ENCODE measurements around the gene PARL. TPM values are rescaled to one million over a fixed set of nuclear protein-coding genes. Genes with fewer than 3 reads are reported as not detected.
"Not testable (repeated sequence)": the region's sequence is repeated elsewhere in the genome, so short reads cannot be mapped to it uniquely, and the experiment has no call there.

The PARL gene
- total RNA-seq, 1 experiment from 2014 or later: 45.2 TPM

DNA sequence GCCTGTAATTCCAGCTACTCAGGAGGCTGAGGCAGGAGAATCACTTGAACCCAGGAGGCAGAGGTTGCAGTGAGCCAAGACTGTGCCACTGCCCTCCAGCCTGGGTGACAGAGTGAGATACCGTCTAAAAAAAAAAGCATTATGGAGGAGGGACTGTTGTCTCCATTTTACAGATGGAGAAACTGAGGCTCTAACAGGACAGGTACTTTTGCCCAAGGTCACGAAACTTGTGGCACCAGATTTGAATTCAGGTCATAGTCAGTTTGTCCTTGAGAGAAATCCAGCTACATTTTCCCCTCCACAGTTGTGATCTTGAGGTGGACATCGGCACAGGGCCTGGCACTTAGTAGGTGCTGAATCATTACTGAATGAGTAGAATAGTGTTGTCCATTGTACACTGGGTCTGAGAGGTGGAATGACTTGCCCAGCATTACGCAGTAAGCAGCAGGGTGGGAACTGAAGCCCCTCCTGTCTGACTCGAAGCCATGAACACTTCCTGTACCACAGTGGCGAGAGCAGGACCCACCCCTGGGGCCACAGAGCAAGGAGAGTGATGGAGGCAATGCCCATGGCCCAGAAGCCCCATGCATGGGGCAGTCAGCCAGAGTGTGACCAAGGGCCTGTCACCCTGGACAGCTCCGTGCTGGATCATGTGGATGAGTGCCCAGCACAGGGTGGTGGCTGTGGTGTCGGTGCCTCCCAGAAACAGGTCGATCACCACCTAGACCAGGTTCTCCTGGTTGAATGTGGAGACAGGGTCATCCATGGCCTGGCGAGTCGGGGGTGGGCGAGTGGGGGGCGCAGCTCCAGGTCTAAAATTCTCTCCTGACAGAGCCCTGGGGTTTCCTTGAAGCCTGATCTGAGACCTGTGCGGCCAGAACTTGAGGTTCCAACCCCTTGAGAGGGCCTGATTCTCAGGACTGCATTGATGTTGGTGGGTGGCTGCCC is 20.4 kb upstream of the PARL start:
- no peak for DNase-seq (ENCODE audit: low spot score)

DNA sequence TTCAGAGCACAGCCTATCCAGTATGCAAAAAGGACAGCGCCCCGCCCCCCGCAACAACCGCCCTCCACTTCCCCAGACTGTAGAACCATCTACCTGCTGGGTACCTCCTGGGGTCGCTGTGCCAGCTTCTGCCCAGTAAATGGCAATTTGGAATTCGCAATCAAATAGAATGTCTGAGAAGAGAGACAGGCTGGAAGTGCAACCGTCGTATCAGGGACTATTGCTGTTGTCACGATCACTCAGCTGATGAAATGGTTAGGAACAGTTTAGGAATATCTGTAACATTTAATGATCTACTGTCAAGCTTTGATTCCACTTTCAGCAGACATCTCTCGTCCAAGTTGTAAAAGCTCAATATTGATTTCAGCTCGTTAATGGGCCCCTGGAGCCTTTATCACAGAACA is 13.3 kb upstream of the PARL start:
- no peak for DNase-seq (ENCODE audit: low spot score)

DNA sequence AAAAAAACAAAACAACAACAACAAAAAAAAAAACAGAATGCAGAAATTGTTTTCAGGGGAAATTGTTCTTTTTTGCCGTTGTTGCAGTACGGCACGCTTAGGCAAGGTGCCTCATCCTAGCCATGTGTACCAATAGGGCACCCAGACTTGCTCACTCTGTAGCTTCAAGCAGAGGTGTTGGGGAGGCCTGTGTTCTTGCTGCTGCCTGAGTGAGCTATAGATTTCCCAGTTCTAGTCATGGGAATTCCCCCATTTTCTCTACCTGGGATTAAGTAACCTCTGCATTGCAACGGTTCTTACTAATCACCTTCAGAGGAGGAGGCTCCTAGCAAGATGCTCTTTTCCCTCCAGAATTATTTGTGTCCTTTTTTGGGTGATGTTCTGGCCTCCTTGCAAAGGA is 12.9 kb upstream of the PARL start:
- no peak for DNase-seq (ENCODE audit: low spot score)

DNA sequence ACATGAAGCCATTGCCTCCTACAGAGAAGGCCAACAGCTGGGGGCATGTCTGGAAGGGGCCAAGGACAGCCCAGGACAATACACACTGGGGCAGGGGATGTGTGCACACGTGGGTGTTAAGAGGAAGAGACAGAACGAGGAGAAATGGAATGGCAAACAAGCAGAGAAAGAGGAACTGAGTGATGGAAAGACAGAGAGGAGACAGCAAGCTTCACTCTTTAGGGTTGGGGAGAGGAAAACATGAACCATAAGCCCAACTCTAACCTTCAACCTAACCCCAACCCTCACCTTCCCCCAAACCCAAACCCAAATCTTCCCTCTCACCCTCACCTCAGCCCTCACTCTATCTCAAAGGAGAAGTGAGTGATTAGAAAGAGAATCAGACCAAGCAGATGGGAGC is 11.9 kb upstream of the PARL start:
- no peak for DNase-seq (ENCODE audit: low spot score)

DNA sequence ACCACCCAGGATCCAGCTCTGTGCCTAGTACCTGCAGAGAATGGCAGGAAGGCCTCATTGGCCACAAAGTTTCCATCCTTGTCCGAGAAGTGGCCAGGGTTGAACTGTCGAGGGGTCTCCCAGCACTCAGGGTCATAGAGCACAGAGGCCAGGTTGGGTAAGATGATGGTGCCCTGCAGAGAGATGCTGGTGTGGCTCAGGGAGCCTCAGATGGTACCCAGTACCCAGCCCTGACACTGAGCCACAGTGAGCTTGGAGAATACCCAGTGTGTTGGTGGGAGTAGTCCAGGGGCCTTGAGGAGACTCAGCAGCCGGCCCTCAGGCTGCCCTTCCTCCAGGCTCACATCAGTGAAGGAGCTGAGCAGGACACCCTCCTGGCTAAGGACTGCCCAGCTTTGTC is 11.5 kb upstream of the PARL start:
- no peak for DNase-seq (ENCODE audit: low spot score)

DNA sequence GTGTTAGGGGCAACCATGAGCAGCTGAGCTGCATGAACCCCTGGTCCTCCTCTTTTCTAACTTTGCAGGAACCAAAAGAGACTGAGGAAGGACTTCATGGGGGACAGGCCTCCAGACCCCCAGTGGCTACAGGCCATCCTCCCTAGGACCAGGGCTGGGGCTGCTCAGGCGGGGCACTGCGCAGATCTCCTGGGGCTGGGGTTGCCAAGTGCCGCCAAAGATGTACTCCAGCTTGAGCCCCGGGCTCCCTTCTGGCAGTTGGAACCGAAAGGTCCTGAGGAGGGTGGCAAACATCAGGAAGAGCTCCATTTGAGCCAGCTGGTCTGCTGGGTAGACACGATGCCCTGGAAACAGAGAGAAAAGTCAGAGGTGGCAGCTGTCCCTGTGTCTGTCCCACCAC is 11.1 kb upstream of the PARL start:
- no peak for DNase-seq (ENCODE audit: low spot score)

DNA sequence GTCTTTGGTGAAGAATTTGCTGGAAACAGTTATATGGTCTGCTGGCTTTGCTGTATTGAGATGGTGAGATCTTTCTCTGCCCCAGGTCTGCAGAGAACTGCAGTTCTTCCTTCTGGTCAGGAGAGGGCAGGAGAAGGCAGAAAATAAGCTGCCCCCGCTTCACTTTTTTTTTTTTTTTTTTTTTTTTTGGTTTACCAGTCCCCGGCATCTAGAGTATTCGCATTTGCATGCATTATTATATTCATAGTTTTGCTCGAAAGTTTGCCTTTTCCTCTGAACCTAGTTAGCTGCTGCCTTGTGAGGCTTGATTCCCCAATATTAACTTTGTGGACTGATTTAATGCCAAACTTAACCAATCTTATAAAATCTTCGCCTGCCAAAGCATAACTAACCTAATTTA is 10.6 kb upstream of the PARL start:
- peak; percentile 48 for DNase-seq (ENCODE audit: low spot score)

DNA sequence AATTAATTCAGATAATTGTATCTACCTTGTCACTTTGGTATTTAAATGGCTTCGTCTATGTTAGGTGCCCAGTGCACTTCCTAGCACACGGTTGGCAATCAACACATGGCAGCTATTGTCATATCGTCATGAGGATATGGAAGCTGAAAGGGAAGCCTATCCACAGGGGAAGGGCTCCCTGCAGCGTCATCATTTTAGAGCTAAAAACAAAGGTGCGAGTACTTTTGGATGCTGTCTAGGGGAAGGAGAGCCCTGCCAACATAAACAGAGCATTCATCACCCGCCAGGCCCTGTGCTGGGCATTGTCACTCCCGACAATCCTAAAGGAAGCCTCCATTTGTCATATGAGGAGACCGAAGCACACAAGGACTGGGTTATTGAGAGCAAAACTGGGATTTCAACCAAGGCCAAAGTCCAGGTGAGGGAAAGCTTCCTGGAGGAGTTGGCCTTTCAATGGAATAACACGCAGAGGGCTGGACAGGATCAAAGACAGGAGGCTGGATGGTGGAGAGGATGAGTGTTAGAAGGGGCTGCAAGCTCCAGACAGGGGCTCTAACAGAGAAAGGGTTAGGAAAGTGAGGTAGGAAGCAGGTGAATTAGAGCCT is 8.0 kb upstream of the PARL start:
- no peak for DNase-seq (ENCODE audit: low spot score)

DNA sequence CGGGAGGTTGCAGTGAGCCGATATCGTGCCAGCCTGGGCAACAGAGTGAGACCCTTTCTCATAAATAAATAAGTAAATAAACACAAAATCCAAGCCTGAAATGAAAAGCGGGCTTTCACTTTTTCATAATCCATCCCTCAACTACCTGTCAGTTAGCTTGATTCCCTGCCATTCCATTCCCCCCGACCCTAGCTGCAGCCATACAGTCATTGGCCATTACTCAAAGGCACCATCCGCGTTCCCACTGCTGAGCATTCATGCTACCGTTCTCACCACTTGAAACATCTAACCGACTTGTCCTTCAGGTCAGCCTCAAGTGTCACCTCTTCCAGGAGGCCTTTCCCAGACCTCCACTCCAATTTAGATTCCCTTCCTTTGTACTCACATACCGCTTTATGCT is 1.1 kb upstream of the PARL start:
- DNase-seq (ENCODE audit: low spot score): no peak

DNA sequence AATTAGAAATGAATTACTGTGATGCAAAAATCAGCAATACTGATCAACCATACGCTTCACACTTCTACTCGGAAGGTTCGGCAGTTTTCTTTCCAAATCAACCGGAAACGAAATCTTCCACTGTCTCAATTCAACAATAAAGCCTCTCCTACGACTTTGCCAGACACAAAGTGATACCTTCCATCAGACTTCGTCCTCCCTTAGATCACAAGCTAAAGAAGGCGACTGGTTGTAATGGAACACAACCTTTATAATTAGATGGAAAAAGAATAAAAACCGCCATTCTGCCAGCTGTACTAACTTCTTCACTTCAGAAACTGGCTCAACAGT is 618 bp downstream of the PARL start:
- no peak for DNase-seq (ENCODE audit: low spot score)

DNA sequence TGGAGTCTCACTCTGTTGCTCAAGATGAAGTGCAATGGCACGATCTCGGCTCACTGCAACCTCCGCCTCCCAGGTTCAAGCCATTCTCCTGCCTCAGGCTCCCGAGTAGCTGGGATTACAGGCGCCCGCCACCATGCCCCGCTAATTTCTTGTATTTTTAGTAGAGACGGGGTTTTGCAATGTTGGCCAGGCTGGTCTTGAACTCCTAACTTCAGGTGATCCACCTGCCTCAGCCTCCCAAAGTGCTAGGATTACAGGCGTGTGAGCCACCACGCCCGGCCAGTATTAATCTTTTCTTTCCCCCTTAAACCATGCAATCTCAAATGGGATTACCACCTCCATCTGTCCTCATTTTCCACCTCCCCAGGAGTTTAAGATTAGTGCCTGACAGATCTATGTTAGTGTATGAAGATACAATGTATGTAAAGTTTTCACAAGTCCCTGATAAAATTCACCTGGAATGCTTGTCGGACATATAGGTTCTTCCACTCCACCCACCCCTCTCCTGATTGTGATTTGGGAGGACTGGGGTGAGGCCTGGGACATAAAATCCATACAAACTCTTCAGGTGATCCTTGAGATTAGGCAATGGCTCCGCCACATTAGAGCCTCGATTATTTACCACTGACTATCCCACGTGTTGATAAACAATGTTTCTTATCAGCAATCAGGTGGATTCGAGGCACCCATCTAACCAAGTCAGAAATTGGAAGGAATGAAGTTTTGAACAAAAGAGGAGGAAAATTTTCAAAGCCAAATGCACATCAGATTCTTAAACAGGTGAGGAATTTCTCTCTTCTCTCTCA is 1.2 kb downstream of the PARL start:
- no peak for DNase-seq (ENCODE audit: low spot score)

DNA sequence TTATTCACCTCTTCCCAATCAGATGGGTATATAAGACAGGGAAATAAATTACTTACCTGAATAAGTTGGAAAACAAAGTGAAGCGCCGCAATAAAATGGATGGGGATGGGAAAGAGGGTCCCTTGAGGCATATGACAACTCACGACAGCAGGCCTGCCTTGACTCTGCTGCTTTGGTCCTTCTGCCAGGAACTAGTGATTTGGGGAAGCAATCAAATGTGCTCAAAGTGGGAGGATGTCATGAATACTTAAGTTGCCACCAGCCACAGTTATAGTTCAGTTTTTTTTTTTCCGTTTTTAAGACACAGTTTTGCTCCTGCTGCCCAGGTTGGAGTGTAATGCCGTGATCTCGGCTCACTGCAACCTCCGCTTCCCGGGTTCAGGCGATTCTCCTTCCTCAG is 4.6 kb downstream of the PARL start:
- DNase-seq (ENCODE audit: low spot score): no peak

DNA sequence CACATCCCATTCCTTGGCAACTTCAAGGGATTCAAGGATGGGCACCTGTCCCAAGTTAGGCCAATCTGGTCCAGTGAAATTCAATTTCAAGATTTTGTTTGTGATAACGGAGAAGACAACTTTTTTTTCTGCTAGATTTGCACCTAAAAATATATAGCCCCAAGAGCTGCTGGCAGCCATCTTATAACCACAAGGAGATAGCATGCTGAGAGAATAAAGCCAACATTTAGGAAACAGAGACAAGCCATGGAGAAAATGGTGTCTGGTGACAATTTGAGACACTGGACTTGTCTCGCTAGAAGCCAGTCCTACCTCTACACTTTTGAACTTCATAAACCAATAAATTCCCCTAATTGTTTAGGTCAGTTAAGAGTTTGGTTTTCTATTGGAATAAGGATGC is 5.4 kb downstream of the PARL start:
- no peak for DNase-seq (ENCODE audit: low spot score)

DNA sequence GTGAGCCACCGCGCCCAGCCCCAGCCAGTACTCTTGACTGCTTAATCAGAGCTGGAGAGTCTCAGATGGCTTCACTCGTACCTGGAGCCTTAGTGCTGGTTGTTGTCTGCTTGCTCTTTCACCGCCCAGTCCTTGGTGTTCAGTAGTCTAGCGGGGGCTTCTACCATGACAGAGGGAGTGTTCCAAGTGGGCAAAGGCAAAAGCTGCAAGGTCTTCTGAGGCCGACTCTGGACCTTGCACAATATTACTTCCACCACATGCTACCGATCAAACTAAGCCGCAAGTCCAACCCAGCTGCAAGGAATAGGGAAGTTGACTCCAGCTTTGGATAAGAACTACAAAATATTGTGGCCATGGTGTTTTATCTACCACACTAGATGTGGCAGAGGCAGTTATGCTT is 6.6 kb downstream of the PARL start:
- no peak for DNase-seq (ENCODE audit: low spot score)

DNA sequence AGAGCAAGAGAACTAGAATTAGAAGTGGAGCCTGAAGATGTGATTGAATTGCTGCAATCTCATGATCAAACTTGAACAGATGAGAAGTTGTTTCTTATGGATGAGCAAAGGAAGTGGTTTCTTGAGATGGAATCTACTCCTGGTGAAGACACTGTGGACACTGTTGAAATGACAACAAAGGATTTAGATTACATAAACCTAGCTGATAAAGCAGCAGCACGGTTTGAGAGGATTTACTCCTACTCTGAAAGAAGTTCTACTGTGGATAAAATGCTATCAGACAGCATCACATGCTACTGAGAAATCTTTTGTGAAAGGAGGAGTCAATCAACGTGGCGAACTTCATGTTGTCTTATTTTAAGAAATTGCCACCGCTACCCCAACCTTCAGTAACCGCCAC is 7.5 kb downstream of the PARL start:
- DNase-seq (ENCODE audit: low spot score): not testable (repeated sequence)

DNA sequence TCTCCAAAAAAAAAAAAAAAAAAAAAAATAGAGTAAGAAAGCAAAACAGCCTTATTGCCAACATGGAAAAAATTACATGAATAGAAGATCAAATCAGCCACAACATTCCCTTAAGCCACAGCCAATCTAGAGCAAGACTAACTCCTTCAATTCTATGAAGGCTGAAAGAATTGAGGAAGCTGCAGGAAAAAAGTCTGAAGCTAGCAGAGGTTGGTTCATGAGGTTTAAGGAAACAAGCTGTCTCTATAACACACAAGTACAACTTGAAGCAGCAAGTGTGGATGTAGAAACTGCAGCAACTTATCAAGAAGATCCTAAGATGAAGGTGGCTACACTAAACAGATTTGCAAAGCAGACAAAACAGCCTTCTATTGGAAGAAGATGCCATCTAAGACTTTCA is 9.3 kb downstream of the PARL start:
- no peak for DNase-seq (ENCODE audit: low spot score)

DNA sequence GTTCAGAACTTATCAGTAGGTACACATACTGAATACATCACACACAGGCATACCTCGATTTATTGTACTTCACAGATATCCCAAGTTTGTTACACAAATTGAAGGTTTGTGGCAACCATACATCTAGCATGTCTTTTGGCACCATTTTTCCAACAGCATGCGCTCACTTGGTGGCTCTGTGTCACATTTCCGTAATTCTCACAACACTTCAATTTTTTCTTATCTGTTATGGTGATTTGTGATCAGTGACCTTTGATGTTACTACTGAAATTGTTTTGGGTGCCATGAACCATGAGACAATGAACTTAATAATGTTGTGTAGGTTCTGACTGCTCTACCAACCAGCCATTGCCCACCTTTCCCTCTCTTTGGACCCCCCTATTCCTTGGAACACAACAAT is 10.8 kb downstream of the PARL start:
- no peak for DNase-seq (ENCODE audit: low spot score)

DNA sequence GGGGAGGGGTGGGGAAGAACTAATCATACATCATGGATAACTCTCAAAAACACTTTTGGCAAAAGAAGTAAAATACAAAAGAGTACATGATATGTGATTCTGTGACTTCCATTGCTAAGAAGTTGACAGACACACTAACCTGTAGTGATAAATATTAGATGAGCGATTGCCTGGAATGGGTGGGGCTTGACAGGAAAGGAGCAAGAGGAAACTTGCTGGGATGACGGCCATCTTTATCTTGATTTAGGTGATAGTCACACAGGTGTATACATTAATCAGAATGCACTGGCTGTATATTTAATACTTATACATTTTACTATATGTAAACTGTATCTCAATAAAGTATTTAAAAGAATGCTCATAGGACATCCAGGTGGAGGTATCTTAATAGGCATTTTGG is 13.1 kb downstream of the PARL start:
- DNase-seq (ENCODE audit: low spot score): no peak

DNA sequence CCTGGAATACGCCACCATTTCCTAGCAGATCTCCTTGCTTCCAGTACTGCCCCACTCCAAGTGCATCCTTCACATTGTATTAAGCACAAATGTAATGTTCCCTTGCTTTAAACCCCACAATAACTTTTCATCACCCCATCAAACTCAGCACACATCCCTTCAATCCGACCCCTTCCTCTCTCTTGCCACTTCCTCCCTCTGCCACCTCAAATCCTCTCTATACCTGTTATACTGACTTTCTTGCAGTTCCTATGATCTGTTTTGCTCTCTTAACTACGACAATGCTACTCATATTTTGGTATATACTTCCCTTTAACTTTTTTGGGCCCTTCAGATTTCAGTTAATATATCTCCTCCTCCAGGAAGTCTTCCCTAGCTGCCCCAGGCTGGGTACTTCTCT is 14.1 kb downstream of the PARL start:
- no peak for DNase-seq (ENCODE audit: low spot score)

DNA sequence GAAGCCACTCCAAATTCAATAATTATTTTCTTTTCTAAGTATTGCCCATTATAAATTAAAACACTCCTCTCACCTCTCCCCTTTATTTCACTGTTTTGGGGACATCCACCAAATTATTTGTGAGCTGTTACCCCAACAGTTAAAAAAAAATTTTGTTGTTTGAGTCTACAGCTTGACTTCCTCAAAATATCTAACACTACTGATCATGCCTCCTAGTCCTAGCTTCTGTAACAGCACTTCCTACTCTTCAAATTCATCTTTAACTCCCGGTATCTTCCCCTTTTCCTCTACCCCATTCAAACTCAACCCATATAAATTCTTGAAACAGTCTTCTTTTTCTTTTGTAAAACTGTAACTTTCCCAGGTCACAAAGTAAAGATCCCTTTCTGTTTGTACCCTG is 15.9 kb downstream of the PARL start:
- no peak for DNase-seq (ENCODE audit: low spot score)

DNA sequence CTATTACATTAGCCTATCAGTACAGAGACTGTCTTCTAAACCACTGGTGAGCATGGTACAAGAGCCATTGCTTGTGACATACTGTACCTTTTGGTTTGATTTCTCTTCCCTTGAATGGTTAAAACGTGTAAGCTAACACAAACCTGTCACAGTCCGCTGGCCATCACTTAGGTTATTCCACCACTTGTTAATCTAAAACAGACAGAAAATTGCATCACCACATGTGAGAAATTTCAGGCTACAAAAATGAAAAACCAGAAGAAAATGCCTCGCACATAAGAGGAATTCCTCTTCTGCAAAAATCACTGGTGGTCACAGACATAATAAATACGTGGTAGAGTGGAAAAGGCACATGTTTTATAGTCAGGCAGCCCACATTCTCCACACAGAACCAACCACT is 22.1 kb downstream of the PARL start:
- no peak for DNase-seq (ENCODE audit: low spot score)

DNA sequence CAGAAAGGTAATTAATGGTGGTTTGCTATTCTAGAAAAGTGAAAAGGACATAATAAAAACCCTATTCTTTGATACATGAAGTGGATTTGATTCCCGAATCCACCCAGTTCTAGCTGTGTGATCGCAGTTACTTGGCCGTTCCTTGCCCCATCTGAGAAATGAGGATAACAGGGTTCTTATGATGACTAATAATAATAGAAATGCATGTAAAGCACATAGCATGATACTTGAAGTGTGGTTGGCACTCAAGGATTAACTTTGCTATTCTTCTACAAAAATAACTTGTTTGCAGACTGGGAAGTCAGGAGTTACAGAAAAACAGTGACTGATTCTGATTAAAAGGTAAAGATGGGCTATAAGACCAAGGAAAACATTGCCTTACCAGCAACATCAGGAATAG is 26.8 kb downstream of the PARL start:
- no peak for DNase-seq (ENCODE audit: low spot score)

All from HT-29 (cell line).